Islet of Langerhans (tissue), 1 donor: ENCODE data around the gene GDF11.

Source experiments
- FAIRE-seq: peaks from one replicate; lab custom pipeline; 2011; peaks lifted over from hg19 to GRCh38; lab: Jason Lieb, UNC

Gene GDF11

DNA sequence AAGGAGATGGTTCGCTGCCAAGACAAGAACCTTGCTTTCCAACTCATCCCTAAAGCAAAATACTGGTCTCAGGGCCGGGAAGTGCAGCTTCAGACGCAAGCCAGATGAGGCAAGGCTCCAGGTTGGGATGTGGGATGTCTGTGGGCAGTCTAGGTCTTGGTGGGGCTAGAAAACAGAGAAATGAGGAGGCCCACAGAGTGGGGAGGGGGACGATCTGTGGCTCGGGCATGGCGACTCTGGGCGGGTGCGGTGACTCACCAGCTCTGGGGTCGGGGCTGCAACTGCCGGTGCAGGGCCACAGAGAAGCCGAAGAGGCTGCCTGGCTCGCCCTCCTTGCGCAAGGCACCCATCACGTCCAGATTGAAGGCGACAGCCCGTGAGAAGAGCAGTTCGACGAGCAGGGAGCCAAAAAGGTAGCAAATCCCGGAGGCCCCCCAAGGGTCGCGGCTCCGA is 35.7 kb upstream of the GDF11 start:
- FAIRE-seq = no peak

DNA sequence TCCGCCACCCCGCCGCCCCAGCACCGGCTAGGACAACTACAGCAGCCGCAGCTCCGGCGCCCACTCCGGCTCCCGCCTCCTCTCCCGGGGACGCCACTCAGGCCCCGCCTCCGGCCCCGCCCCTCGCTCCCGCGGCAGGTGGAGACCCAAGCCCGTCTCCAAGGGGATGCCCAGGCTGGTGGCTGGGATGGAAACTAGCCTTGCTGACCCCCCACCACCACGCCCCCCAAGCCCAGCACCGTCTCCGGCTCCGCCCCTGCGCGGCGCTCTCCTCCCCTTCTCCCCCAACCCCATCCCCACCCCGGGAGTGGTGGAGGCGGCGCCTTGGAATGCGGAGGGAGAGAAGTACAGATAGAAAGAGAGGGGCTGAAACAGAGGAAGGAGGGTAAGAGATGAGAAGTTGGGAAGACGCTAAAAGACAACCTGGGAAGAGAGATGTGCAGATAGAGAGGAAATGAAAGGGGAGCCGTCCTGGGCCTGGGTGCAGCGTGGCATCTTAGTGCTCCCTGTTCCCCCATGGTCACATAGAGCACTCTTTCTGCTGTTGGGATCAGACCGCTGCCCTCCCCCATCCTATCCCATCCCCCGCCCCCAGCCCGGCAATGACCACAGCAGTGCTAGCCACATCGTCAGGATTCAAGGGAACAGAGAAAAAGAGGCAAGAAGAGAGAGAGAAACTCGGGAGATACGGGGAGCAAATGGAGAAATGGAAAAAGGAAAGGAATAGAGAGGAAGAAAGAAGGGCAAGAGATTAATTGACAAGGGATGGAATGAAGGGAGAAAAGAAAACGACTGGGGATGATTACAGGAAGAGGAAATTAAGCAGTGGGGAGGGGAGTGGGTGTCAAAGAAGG is 34.9 kb upstream of the GDF11 start, which contains the start of gene ITGA7:
ITGA7 (minus strand) TSS at position 64 of the 854 bp plus-strand sequence. CDS start 222 bp downstream, outside the sequence.
- no peak for FAIRE-seq

DNA sequence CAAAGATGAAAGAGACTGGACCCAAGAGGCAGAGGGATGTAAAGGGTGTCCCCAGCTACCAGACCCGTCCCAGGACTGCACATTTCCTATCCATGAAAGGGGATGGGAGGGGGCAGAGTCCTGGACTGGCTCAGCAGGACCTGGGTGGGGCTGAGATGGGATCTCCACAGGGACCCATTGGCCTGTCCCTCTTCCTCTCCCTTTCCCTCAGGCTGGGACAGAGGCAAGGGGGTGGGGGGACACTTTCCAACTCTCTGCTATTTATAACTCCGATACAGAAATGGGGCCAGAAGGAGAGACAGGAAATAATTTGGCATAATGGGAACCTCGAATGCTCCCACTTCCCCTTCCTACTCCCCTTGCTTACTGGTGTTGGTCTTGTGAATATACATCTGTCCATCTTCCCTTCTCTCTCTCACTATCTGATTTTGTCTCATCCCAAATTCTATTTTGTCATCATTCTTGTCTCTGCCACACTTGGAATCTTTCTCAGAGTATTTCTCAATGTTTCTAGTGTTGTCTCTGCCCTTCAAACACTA is 34.2 kb upstream of the GDF11 start:
- FAIRE-seq = no peak

DNA sequence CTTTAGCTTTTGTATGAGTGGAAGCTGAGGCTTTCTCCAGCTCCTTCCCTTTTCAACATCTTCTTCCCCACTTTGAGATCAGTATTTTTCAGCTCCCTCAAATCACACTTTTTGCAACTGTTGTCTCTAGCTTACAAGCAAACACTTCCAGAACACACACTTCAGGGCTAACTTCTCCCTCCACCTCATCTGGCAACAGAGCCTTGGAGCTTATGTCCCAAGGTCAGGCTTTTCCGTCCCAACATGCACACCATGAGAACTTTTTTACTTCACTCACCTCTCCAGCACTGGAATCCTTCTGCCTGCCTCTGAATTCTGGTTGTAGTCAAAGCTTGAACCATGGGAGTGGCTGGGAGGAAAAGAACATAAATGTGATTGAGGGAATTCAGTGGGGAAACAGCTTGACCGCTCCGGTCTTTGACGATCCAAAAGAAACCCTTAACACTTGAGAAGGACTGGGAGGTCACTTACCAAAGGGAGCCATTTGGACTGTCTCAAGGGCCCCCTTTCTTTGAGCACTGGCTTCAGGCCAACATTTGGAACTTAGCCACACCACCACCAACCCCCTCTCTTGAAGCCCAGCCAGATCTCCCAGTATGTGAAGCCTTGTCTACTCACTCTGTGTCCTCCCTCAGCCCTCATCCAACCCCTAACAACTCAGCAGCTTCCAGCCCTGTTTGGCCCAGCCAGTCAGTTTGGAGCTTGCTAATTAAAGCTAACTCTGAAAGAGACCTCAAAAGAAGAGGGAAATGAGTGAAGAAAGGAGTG is 31.0 kb upstream of the GDF11 start:
- no peak for FAIRE-seq

DNA sequence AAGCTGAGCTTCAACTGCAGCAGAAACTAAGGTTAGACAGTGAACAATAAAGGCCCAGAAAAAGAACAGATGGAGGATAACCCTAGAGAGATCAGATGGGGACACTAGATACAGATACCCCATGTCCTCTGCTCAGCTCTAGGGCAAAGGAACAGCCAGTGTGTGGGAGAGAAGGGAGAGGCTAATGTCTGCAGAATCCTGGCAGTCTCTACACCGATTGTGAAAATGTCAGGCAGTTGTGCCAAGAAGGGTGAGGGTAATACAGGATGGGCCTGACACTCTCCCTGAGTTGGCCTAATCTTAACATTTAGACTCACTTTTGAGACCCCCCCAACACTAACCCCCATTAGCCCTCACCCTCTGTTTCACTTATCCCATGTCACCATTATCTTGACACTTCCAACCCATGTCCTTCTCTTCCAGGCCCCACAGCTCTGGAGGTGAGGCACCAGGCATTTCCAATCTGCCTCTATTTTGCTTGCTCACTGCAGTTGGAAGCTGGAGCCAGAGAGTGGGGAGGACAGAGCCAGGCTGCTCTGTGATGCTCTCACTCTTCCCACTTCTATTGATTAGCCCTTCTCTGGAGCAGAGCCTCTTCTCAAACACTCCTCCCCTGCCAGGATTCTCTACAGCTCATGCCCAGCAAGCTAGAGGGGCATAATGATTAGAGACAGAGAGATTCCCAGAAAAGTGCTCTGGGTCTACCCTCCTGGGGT is 30.1 kb upstream of the GDF11 start:
- FAIRE-seq = no peak

DNA sequence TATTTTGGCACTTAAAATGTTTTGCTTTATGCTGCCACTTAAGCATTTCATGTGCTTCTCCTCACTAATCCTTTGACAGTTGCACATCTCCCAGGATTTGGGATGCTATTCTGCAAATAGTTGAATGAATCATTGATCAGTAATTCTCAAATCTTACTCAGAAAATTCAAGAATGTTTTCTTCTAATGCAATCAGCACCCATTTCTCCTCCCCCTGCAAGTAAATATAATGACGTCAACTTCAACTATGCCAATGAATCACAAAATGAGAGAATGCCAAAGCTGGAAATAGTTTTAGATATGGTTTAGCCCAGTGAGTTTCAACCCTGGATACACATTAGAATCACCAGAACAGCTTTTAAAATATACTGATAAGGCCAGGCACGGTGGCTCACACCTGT is 29.2 kb upstream of the GDF11 start:
- FAIRE-seq = no peak

DNA sequence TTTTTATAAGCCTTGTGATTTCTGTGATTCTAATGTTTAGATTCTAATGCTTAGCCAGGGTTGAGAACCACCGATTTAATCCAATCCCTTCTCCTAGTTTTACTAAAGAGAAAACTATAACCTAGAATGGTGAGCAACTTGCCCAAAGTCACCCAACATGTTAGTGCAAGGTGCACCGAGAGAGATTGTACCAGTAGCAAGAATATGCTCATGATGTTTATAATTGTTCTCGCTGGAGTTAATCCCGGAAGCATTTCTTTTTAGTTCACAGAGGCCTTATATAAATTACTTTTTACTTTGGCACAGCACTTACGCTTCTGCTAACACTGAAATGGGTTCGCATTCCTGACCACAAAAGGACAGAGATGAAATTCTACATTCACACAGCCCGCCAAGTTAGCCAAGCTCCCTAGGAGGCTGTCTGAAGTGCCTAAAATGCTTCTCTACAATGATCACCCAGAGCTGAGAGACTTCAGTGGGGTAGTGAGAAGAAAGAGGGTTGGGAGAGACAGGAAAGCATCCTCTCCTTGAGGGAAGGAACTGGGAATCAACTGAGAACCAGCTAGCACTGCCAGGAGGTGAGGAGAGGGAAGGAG is 27.7 kb upstream of the GDF11 start:
- no peak for FAIRE-seq

DNA sequence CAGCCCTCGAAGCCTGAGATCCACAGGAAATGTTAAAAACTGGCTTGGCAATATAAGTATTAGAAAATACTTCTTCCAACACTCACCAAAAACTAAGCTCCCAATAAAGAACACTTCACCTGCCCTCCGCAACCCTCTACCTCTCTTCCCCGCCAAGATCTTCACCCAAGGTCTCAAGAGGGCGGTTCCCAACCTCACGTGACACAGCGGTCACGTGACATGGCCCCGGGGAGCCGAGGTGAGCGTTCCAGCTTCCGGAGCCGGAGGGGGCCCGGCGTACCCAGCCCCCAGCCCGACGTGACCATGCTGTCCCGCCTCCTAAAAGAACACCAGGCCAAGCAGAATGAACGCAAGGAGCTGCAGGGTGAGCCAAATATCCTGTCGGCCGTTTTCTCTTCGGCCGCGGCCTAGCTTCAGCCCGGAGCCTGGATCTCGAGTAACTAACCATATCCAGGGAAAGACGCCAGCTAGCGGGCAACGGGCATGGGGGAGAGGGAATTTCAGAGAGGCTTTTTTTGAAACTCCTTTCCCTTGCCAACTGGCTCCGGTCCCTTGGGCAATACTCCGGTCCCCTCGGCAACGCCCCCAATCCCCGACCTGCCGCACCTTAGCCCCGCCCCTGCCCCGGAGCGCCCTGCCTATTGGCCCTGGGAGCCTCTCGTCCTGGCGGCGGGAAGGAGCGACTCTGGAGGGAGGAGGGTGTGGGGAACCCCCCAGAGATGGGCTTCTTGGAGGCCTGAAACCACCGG is 26.9 kb upstream of the GDF11 start, which contains the start of gene BLOC1S1:
BLOC1S1 (plus strand) TSS at position 214 of the 749 bp plus-strand sequence; CDS start at position 220, 6 bp downstream.
- FAIRE-seq = no peak

DNA sequence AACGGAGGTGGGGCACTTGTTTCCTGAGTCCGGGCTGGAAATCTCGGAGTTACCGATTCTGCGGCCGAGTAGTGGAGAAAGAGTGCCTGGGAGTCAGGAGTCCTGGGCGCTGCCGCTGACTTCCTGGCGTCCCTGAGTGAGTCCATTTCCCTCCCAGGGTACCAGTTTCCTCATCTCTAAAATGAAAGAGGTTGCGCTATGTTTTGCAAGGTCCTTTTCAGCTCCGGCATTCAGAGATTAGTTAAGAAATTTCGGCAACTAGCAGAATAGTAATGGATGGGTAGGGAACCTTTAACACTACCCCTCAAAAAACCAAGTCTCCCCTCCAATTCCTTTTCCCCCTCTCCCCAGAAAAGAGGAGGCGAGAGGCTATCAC is 26.4 kb upstream of the GDF11 start:
- FAIRE-seq = no peak

DNA sequence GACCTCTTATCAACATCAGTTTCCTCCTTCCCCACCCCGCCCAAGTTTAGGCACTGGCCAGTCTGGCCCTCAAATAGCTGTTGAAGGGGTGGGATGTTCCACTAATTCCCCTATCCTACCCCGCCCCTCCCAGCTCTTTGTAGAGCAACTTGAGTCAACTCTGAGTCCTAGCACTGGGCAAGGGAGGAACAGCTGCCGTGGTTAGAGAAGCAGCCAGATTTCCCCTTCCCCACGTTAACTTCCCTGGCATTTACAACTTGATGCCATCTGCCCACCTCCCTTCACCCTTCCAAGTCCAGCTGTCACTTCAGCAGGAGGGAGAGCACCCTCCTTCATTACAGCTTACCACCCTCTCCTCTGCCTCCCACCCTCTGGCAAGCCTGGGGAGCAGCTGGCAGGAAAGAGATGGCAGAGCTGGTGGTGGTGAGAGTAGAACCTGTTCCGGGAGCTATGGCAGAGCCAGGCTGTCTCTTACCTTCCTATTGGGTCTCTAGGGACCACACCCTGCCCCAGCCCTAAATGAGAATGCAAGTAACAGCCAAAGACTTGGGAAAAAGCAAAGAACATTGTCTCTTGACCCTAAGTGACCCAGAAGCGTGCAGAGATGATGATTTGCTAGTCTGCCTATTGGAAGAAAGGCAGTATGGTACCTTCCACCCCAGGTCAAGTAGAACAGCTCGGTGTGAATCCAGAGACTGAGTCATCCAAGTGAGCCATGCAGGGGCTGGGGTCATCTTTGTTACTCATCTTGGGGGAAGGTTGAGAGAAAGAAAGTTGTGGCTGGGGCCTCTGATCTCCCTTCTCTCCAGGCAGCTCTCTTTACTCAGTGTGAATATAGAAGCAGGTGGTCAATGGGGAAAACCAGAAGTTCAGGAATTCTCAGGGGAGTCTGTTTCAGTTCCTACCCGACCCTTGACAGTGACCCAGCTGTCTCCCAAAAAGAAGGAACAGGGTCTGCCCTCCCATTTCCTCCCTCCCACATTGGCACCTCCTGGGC is 25.6 kb upstream of the GDF11 start:
- FAIRE-seq = no peak

DNA sequence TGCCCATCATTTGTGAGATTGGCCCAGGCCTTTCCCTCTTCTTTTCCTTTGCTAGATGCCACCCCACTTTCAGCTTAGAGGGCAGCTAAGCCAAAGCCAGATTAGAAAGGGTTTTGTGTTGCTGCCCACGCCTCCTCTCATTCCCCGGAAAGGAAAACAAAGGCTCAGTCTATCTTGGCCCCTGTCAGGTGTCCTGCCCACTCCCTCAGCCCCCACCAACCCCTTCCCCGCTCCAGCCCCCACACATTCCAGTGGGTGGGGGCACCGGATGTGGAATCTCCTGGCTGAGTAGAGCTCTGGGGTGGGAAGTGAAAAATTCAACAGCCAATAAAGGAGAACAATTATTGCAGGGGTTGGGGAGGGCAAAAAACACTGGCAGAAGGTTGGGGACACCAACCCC is 24.9 kb upstream of the GDF11 start:
- no peak for FAIRE-seq

DNA sequence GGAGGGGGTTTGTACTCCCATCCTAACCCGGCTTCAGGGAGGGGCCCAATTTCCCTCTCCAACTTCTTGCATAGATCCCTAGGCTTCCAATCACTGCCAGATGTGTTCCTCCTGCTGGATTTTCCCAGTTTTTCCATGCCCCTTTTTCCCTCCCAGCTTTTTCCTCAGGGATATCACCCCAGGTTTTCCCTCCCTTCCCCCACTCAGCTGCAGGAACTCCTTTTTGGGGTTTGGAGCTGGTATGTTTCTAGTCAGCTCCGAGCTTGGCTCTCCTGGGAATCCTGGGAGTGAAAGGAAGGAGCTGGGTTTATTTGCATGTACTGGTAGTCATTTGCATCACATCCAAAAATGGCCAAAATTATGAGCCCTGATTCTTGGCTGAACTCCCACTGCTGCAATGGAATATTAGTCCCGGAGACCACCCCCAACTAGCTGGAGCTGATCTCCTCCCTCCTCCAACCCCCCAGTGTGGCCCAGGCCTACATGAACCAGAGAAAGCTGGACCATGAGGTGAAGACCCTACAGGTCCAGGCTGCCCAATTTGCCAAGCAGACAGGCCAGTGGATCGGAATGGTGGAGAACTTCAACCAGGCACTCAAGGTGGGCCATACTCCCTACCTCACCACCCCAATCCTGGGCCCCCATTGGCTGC is 24.2 kb upstream of the GDF11 start:
- no peak for FAIRE-seq

DNA sequence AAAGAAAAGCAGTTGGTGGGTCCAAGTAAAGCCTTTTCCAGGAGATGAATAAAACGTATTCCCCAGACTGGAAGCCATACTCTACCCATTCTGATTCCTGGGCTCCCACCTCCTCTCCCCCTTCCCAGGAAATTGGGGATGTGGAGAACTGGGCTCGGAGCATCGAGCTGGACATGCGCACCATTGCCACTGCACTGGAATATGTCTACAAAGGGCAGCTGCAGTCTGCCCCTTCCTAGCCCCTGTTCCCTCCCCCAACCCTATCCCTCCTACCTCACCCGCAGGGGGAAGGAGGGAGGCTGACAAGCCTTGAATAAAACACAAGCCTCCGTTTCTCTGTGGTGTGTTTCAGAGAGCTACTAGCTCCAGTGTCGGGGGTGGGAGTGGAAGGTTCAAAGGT is 23.6 kb upstream of the GDF11 start:
- FAIRE-seq = no peak

DNA sequence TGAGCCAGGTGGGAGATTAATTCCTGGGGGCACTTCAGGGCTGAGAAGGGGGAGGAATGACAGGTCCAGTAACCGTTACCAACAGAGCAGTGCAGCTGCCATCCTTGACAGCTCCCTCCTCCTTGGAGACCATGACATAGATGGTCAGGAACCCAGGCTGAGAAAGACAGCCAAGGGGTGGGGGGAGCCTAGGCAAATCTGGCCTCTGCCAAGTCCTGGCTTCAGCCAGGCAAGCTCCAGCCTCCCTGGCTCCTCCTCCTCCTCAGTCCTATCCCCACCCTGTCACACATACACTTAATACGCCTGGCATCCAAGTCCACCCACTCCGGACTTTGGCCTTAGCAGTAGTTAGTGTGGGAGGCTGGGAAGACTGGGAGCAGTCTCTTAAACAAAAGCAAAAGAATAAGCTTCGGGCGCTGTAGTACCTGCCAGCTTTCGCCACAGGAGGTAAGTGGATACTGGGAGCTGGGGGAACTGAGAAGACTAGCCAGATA is 22.8 kb upstream of the GDF11 start, which contains the start of gene RDH5:
RDH5 (plus strand) TSS at position 323 of the 494 bp plus-strand sequence. CDS start 792 bp downstream, outside the sequence.
- FAIRE-seq = no peak

DNA sequence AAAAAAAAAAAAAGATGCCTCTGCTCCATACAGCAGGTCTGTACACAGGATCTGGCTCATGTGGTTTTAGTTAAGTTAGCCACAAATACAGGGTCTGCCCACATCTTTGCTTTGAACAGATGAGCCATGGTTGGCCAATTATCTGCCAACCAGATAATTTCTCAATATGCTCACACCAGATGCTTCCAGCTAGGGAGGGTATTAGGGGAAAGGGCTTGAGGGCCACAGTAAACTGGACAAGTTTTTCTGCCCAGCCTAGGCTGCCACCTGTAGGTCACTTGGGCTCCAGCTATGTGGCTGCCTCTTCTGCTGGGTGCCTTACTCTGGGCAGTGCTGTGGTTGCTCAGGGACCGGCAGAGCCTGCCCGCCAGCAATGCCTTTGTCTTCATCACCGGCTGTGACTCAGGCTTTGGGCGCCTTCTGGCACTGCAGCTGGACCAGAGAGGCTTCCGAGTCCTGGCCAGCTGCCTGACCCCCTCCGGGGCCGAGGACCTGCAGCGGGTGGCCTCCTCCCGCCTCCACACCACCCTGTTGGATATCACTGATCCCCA is 22.0 kb upstream of the GDF11 start:
- FAIRE-seq = no peak

DNA sequence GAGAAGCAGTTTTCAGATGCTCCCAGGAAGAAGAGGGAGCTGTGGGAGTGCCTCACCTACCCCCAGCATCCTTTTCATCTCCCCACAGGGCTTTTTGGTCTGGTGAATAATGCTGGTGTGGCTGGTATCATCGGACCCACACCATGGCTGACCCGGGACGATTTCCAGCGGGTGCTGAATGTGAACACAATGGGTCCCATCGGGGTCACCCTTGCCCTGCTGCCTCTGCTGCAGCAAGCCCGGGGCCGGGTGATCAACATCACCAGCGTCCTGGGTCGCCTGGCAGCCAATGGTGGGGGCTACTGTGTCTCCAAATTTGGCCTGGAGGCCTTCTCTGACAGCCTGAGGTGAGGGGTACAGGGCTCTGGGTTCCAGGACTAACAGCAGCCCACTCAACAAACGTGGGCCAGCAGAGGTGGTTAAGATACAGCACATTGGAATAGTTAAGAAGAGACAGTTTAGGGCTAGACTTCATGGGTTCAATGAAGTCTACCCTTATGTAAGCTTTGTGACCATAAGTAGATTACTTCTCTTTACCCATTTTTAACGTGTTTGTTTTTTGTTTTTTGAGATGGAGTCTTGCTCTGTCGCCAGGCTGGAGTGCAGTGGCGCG is 21.2 kb upstream of the GDF11 start:
- no peak for FAIRE-seq

DNA sequence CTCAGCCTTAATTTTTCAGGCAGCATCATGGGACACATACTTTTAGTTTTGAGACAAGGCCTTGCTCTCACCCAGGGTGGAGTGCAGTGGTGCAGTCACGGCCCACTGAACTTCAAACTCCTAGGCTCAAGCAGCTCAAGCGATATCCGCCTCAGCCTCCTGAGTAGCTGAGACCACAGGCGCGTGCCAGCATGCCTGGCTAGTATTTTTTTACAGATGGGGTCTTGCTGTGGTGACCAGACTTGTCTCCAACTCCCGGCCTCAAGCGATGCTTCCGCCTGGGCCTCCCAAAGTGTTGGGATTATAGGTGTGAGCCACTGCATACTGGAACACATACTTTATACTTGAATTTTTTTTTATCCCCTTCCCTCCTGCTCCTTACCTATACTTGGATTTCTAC is 20.0 kb upstream of the GDF11 start:
- FAIRE-seq = no peak

DNA sequence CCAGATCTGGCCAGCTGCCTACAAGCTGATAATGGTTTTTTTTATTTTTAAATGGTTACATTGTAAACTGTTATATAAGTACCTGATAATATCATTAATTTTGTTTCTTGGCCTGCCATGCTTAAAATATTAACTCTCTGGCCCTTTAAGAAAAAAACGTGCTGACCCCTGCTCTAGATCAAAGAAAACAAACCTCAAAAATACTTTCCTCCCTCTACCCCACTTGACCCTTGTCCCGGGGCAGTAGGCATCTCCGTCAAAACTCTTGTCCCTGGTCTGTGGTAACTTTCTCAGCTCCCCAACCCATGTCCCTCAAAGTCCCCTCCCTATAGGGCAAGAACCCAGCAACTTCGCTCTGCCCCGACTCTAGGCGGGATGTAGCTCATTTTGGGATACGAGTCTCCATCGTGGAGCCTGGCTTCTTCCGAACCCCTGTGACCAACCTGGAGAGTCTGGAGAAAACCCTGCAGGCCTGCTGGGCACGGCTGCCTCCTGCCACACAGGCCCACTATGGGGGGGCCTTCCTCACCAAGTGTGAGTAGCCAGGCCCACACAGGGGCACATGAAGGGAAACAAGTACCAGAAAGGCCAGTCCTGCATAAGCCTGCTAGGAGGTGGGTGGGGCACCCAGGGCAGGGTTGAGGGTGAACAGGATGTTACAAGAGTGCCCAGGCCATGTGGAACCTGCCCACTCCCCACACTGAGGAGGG is 19.3 kb upstream of the GDF11 start:
- no peak for FAIRE-seq
